Germinal center (tissue), 1 donor: ENCODE measurements around the gene TCP11L2.
"Not testable (repeated sequence)": the region's sequence is repeated elsewhere in the genome, so short reads cannot be mapped to it uniquely, and the experiment has no call there.

Experiments used
- DNase-seq: peaks from one replicate; pipeline ENCODE4 v3.0.0; 2012; ENCODE audit warnings: mixed read lengths, low spot score

Gene TCP11L2

DNA sequence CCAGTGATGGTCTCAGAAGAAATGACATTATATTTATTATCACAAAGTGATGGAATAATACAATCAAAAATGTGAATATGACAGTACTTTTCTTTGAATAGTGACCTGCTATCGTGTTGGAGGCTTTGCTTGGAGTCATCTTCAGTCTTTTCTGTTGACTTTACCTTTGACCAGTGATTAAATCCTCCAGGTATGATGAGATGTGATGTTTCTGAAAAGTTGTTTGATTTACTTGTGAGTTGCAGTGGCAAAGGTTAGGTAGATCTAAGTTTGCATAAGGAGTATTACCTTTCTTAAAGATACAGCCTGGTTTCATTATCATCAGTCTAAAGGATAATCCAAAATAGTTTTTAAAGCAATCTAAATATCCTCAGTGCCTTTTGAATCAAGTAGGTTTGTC, 4.6 kb downstream of the TCP11L2 start:
- DNase-seq: no peak

DNA sequence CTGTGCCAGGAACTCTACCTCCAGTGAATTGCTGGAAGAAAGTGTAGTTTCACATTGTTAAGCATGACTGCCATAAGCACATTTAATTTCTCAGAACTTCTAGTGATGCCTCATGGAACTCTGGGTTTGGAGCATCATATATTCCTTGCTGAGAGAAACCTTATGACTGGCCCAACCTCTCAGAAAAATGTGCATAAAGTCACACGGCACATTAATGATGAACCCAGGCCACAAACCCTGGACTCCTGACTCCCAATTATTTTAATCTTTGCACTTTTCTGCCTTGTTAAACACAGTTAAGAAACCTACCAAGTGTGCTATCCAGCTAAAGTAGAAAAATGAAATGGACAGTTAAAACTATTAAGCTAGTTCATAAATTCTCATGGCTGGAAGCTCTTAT, 5.6 kb downstream of the TCP11L2 start:
- DNase-seq: no peak

DNA sequence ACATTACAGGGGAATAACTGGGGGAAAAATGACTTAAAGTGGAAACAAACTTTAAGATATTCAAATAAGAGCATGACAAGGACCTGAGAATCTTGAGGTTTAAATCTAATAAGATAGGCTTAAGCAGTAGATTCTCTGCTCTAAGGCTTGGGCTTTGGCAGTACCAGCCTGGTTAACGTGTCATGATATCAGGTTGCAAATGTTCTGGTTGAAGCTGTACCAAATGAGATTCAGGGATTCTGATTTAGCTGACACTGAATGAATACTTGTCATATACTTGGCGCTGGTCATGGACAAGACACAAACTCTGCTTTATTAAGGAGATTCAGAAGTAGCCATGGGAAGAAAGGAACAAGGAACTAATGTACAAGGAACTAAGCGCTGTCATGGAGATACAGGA, 6.1 kb downstream of the TCP11L2 start:
- DNase-seq: no peak

GRCh38 chr12:106309671-106310505, 7.4 kb downstream of the TCP11L2 start:
- no peak for DNase-seq

GRCh38 chr12:106310687-106311086, 8.2 kb downstream of the TCP11L2 start:
- no peak for DNase-seq

GRCh38 chr12:106311139-106311538, 8.6 kb downstream of the TCP11L2 start:
- no peak for DNase-seq

- not testable (repeated sequence) for DNase-seq
These were observed 10.9 kb downstream of the TCP11L2 start for GRCh38 chr12:106313413-106313812.

DNA sequence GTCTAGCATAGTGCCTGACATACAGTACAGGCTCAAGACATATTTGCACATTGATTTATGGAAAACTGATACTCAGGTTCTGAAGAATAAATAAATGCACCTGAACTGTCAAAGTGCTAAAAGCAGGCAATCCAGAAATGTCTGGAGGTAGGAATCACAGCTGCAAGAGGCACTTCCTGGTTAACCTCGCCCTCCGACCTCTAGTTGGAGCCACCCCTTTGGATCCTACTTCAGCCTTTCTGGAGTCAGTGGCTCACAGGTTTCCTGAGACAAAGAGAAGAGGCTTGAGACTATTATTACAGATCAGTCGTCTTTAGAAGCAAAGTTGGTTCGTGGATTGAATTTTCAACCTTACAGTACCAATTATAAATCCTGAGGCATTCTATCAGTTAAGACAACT, 13.0 kb downstream of the TCP11L2 start:
- no peak for DNase-seq

DNA sequence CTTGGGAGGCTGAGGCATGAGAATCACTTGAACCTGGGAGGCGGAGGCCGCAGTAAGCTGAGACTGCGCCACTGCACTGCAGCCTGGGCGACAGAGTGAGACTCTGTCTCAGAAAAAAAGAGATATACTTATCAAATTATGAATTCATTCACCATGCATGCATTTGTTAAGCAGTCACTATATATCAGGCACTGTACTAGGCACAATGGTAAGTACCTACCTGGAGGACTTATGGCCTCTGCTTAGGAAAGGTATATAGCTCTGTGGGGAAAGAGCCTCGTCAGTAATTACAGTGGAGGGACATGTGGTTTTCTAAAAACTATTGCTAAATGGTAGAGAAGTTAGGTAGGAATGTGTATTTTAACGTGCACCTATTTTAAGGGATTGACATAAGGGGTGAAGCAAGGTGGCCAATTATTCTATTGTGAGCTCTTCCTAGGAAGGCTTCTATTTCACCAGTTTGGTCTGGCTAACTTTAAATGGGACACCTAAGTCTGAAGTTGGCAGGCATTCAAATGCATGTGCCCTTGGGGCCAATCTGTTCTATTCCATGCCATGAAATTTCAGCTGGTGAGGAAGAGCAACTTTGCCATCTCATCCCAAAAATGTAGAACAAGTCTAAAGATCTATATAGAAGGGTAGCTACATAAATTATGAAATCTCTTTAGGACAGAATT, 15.0 kb downstream of the TCP11L2 start:
- no peak for DNase-seq

DNA sequence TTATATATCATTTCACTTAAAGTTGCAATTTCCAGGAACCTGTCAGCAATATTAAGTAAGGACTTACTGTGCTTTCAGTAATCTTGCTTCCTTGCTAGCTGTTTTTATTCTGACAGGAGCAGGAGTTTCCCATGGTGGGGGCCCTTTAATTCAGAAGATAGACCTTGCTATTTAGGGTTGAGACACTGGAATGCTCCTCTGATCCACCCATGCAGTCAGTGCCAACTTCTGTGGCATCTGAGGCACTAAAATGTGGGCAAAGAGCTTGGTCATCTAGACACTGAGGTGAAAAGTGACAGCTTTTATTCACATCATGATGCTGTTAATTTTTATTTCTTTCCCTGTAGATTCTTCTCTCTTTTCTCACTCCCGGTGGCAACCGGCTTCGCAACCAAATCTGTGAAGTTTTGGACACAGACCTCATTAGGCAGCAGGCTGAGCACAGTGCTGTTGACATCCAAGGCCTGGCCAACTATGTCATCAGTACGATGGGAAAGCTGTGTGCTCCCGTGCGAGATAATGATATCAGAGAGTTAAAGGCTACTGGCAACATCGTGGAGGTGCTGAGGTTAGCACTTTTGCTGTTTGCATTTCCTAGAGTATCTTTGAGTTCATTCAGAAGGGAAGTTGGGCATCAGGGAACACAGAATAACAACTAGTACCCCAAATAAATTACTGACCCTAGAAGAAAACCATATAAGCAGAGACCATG, 18.8 kb downstream of the TCP11L2 start:
- DNase-seq: no peak

DNA sequence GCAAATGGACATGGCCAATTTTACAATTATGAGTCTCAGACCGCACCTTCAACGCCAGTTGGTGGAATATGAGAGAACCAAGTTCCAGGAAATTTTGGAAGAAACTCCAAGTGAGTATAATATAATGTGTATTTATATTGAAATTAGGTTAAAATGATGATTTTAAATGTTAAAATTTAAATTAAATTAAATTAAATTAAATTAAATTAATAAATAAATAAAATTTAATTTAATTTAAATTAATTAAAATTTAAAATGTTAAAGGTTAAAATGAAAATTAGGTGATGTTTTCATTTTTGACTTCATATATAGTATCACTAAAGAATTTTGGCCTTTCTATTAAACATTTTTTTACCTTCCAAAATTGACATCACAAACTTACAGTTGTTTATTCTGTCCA, 21.0 kb downstream of the TCP11L2 start:
- DNase-seq: no peak

DNA sequence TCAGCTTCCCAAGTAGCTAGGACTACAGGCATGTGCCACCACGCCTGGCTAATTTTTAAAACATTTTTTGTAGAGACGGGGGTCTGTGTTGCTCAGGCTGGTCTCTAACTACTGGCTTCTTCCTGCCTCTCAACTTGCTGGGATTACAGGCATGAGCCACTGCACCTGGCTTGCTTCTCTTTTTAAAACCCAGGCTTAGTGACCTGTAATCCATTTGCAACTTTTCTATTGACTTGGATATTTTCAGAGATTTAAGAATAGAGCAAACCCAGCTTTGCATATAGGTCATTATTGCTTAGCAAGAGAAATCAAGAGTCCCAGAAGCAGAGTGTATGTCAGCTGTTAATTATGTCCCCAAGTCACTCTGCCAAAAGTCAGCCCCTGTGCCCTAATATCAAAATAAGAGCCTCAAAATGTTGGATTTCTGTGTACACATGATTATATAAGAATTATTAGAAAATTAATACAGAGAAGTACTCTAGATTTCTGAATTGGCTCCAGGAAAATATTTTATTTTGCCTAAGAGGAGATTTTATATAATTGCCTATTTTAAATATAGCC, 24.9 kb downstream of the TCP11L2 start:
- DNase-seq: no peak

DNA sequence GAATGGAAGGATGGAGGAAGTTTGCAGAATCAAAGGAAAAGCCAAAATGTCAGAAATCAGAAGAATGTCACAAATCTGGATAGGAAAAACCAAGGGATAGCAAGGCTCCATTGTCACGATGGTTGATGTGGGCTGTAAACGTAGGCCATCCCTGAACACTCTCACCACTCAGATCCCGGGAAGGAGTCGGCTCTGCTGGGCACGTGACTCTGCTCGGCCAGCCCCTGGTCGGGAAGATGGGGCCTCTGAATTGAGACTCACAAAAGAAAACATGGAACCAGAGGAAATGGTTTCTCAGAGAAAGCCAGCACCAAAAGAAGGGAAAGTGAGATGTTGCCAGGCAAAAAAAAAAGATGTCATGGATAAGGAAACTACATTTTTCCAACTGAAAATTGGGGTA, 26.2 kb downstream of the TCP11L2 start:
- DNase-seq: no peak

DNA sequence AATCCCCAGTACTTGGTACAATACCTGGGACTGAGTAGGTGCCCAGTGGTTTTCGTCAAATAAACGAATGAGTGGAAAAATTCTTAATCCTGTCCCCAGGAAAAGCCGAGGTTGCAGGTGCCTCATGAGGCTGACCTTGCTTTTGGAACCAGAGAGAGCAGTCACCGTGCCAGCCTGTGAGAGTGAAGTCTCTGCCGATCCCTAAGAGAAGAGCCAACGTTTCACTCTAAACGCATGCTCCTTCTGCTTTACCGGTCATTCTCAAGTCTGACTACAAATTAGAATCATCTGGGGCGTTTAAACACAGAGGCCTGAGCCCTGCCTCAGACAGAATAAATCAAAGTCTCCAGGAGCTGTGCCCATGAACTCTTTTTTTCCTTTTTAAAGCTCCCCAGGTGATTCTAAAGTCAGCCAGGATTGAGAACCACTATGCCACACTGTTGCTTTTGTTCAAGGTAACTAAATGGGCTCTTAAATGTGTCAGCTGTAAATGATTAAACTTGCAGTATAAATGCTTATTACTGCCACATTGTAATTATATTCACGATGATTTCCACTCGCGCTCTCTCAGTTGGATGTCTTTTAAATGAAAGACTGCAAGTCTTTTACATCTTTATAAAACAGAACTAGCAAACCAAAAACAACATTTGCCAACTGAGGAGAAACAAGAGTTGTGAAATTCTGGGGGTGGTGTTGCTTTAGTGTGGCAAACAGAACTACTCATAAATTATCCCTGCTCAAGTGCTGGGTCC, 26.9 kb downstream of the TCP11L2 start:
- DNase-seq: no peak

- peak; percentile 59 for DNase-seq
These were observed 29.1 kb downstream of the TCP11L2 start for GRCh38 chr12:106331599-106331998.

DNA sequence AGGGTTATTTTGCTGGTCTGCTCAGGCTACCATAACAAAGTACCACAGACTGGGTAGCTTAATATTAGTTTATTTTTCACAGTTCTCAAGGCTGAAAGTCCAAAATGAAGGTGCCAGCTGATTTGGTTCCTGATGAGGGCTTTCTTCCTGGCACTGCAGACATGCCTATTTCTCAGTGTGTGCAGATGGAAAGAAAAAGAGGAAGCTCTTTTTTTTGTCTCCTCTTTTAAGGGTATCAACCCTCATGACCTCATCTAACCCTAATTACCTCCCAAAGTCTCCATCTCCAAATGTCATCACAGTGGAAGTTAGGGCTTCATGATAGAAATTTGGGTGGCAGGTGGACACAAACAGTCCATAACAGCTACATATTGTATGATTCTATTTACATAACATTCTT, 30.0 kb downstream of the TCP11L2 start:
- no peak for DNase-seq

GRCh38 chr12:106333010-106333409, 30.5 kb downstream of the TCP11L2 start:
- no peak for DNase-seq

DNA sequence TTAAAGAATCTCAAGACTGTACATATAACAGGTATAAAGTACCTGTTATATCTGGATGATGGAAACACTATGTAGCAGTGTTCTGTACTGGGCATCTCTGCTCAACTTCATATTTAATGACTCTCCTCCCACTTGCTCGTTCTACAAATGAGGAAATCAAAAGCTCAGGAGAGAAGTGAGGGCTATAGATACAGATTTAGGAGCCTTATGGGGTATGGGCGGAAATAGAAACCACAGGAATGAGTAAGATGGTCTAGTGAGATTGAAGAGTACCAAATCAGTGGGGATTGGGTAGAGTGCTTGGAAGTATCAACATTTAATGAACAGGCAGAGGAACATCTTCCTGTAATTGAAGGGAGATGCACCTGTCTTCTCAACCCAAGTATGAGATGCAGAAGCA, 31.2 kb downstream of the TCP11L2 start:
- no peak for DNase-seq

DNA sequence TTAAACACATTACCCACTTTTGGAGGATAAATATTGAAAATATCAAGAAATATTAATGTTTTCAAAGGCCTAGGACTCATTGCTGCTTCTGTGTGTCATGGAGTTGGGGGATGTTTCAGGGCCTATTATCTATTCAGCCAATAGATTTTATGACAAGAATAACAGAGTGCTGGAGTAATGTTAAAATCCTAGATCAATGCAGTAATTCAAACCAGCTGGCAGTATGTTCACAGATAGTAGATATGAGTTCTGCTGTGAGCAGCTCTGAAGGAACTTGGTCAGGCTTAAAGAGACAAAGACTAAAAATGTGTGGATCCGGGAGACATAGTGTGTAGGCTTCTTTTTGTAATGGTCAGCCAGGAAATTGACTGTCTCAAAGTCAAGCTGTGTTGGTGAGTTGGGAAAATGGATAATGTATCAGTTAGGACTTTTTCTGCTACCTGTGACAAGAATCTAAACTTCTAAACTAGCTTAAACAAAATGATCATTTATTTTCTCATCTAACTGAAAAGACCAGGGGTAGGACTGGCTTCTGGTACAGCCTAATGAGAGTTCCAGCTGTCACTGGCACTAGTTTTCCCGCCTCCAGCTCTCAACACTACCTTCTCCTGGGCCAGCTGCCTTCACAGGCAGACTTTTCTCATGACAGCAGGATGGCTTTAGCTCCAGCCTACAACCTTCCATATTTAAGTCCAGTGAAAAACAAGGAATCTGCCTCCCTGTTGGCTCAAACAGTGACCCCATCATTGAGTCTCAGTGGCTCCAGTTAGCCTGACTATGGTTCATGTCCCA, 38.7 kb downstream of the TCP11L2 start:
- no peak for DNase-seq

- DNase-seq: no peak
These were observed 40.1 kb downstream of the TCP11L2 start for GRCh38 chr12:106342397-106343213.
